Stimulated activated CD4-positive, alpha-beta T cell treated with anti-CD3 and anti-CD28 coated beads, TNF-alpha, amount 100 ng/mL, for 48 hours (primary cell): ENCODE measurements around the gene TNFRSF13B.

Experiments
- DNase-seq, 3 donors: peaks; one replicate each; pipeline ENCODE4 v3.0.0-alpha.2; 2020; ENCODE audit warnings: low read depth in 3 of 3

Gene TNFRSF13B

GRCh38 chr17:16938496-16939207 lies 33.3 kb downstream of the TNFRSF13B start:
- DNase-seq, result no peak

- DNase-seq, result no peak
These were observed 33.9 kb downstream of the TNFRSF13B start for GRCh38 chr17:16938031-16938430.

GRCh38 chr17:16937431-16937830 lies 34.5 kb downstream of the TNFRSF13B start:
- DNase-seq, result no peak

GRCh38 chr17:16936536-16937310 lies 35.2 kb downstream of the TNFRSF13B start:
- DNase-seq, result no peak

- no peak for DNase-seq
These were observed 36.1 kb downstream of the TNFRSF13B start for GRCh38 chr17:16935786-16936185.

GRCh38 chr17:16935241-16935663 lies 36.7 kb downstream of the TNFRSF13B start:
- no peak for DNase-seq

GRCh38 chr17:16934836-16935235 lies 37.1 kb downstream of the TNFRSF13B start:
- no peak for DNase-seq

- DNase-seq, result no peak
These were observed 37.7 kb downstream of the TNFRSF13B start for GRCh38 chr17:16934133-16934795.

GRCh38 chr17:16933317-16934132 lies 38.4 kb downstream of the TNFRSF13B start:
- no peak for DNase-seq

GRCh38 chr17:16932611-16933010 lies 39.3 kb downstream of the TNFRSF13B start:
- DNase-seq, result no peak

- DNase-seq, result no peak
These were observed 39.8 kb downstream of the TNFRSF13B start for GRCh38 chr17:16932156-16932555.

- DNase-seq, result no peak
These were observed 40.4 kb downstream of the TNFRSF13B start for GRCh38 chr17:16931318-16932060.

GRCh38 chr17:16930571-16931317 lies 41.2 kb downstream of the TNFRSF13B start:
- DNase-seq, result no peak

GRCh38 chr17:16929757-16930520 lies 42.0 kb downstream of the TNFRSF13B start:
- no peak for DNase-seq

- DNase-seq, result no peak
These were observed 42.8 kb downstream of the TNFRSF13B start for GRCh38 chr17:16929035-16929680.

- DNase-seq, result no peak
These were observed 43.4 kb downstream of the TNFRSF13B start for GRCh38 chr17:16928406-16929034.

- DNase-seq, result no peak
These were observed 44.1 kb downstream of the TNFRSF13B start for GRCh38 chr17:16927641-16928321.
